GM23338 (cell line): ENCODE data around the gene HNRNPUL2. TPM values are rescaled to one million over a fixed set of nuclear protein-coding genes. Genes with fewer than 3 reads are reported as not detected.

Experiments
- ATAC-seq: fragments of 200-7000 bp; cut with Tn5 transposase; 3 replicates; pipeline ENCODE4 v1.9.1; 2020
- DNase-seq: peaks from one replicate; pipeline ENCODE4 v3.0.0-alpha.2; 2015; ENCODE audit warnings: low spot score
- H2AFZ ChIP-seq: fragments of 200-600 bp; sonication (generic); 2 replicates; pipeline ENCODE4 v1.8.0; 2016; ENCODE audit warnings: antibody characterized with exemption, mild to moderate bottlenecking, moderate library complexity
- H3F3A ChIP-seq: fragments of 200-600 bp; sonication (generic); replicated peaks from 2 replicates; pipeline ENCODE4 v1.8.0; 2017; ENCODE audit warnings: antibody characterized with exemption, mixed run types, low read depth
- H3K27ac ChIP-seq: fragments of 200-600 bp; sonication (generic); 2 replicates; pipeline ENCODE4 v1.6.1; 2016; ENCODE audit warnings: low read depth
- H3K27me3 ChIP-seq: fragments of 200-600 bp; sonication (generic); 2 replicates; pipeline ENCODE4 v1.8.0; 2016; ENCODE audit warnings: mild to moderate bottlenecking, mixed run types, moderate library complexity; ENCODE audit not compliant: insufficient read depth
- H3K36me3 ChIP-seq: fragments of 200-600 bp; sonication (generic); 2 replicates; pipeline ENCODE4 v1.8.0; 2016; ENCODE audit warnings: mild to moderate bottlenecking; ENCODE audit not compliant: insufficient read depth
- H3K4me1 ChIP-seq: fragments of 200-600 bp; sonication (generic); 2 replicates; pipeline ENCODE4 v1.8.0; 2016; ENCODE audit warnings: mild to moderate bottlenecking, moderate library complexity; ENCODE audit not compliant: insufficient read depth
- H3K4me2 ChIP-seq: fragments of 200-600 bp; sonication (generic); 2 replicates; pipeline ENCODE4 v1.7.1; 2017; ENCODE audit warnings: mixed run types
- H3K4me3 ChIP-seq: fragments of 200-600 bp; sonication (generic); 2 replicates; pipeline ENCODE4 v1.6.1; 2016; ENCODE audit warnings: mixed run types
- H3K79me2 ChIP-seq: fragments of 200-600 bp; sonication (generic); replicated peaks from 2 replicates; pipeline ENCODE4 v1.8.0; 2017; ENCODE audit warnings: mild to moderate bottlenecking; ENCODE audit not compliant: insufficient read depth
- H3K9me2 ChIP-seq: fragments of 200-600 bp; sonication (generic); 2 replicates; pipeline ENCODE4 v1.8.0; 2017; ENCODE audit not compliant: insufficient read depth
- H4K20me1 ChIP-seq: fragments of 200-600 bp; sonication (generic); replicated peaks from 2 replicates; pipeline ENCODE4 v1.8.0; 2017; ENCODE audit warnings: mild to moderate bottlenecking; ENCODE audit not compliant: insufficient read depth
- H3K27ac Mint-ChIP-seq: 2 replicates; pipeline ENCODE4 v1.8.0; 2020; ENCODE audit warnings: inconsistent platforms, mild to moderate bottlenecking, moderate library complexity, mixed read lengths
- H3K27me3 Mint-ChIP-seq: 3 replicates; pipeline ENCODE4 v1.8.0; 2022; ENCODE audit warnings: low read depth, mild to moderate bottlenecking, moderate library complexity, mixed read lengths, inconsistent platforms; ENCODE audit not compliant: insufficient read depth, poor library complexity
- H3K36me3 Mint-ChIP-seq: 3 replicates; pipeline ENCODE4 v1.8.0; 2021; ENCODE audit warnings: low read depth, mild to moderate bottlenecking, inconsistent platforms, moderate library complexity, mixed read lengths
- H3K4me1 Mint-ChIP-seq: 3 replicates; pipeline ENCODE4 v1.8.0; 2020; ENCODE audit warnings: mild to moderate bottlenecking, inconsistent platforms, mixed read lengths
- H3K4me3 Mint-ChIP-seq: 3 replicates; pipeline ENCODE4 v1.8.0; 2021; ENCODE audit warnings: moderate library complexity, mild to moderate bottlenecking, inconsistent platforms, mixed read lengths
- H3K9me3 Mint-ChIP-seq: 3 replicates; pipeline ENCODE4 v1.8.0; 2020; ENCODE audit warnings: moderate library complexity, mild to moderate bottlenecking, inconsistent platforms, mixed read lengths
- CREB1 ChIP-seq: fragments of 250-450 bp; sonication (Bioruptor Pico); IDR thresholded peaks from 2 replicates; pipeline ENCODE4 v1.5.0; 2020; ENCODE audit warnings: low read depth, mild to moderate bottlenecking, moderate library complexity
- EZH2 ChIP-seq: fragments of 200-600 bp; sonication (generic); IDR thresholded peaks from one replicate; pipeline ENCODE4 v1.8.0; 2017; ENCODE audit warnings: antibody characterized with exemption, mild to moderate bottlenecking, low read depth; ENCODE audit not compliant: unreplicated experiment
- EZH2phosphoT487 ChIP-seq: fragments of 200-600 bp; sonication (generic); IDR thresholded peaks from one replicate; pipeline ENCODE4 v1.8.1; 2018; ENCODE audit warnings: antibody characterized with exemption; ENCODE audit not compliant: unreplicated experiment
- NANOG ChIP-seq: IDR thresholded peaks from 2 replicates; pipeline ENCODE4 v1.6.1; 2016; ENCODE audit warnings: antibody characterized with exemption, borderline replicate concordance
- STAT1 ChIP-seq: IDR thresholded peaks from one replicate; pipeline ENCODE4 v1.6.1; 2016; ENCODE audit warnings: antibody characterized with exemption; ENCODE audit not compliant: unreplicated experiment
- polyA plus RNA-seq: library from polyadenylated mRNA; unstranded; fragments of >200 nt; fragmentation: Nextera tagmentation; extraction: Ambion mirVana; gene quantifications from 2 replicates; pipeline ENCODE4 v1.2.1, GENCODE V29; 2016
- total RNA-seq: library from RNA; depleted of rRNA; stranded (reverse); fragments of >200 nt; shearing (Covaris generic); gene quantifications from 2 replicates; pipeline ENCODE4 v1.2.3, GENCODE V29; 2014
- TF ChIP-seq, protein P1 (sequence below): IDR thresholded peaks from one replicate; pipeline ENCODE4 v1.6.1; 2018; ENCODE audit warnings: antibody characterized with exemption; ENCODE audit not compliant: unreplicated experiment
- TF ChIP-seq, protein P2 (sequence below), 2 experiments: fragments of 200-600 bp in 1 of 2; sonication (generic) in 1 of 2; conservative IDR thresholded peaks; 2 replicates each; pipeline versions ENCODE4 v1.5.1 to v1.6.1; 2016 to 2017; ENCODE audit warnings: antibody characterized with exemption in 2 of 2, low read depth in 2 of 2, mild to moderate bottlenecking in 2 of 2, moderate library complexity in 1 of 2
- TF ChIP-seq, protein P3 (sequence below): fragments of 250-450 bp; sonication (Bioruptor Pico); IDR thresholded peaks from 2 replicates; pipeline ENCODE4 v1.5.0; 2020; ENCODE audit warnings: mild to moderate bottlenecking, moderate library complexity

HNRNPUL2 gene
- total and polyA plus RNA-seq, 2 experiments from 2014 or later: 9.4 to 18.3 TPM

DNA sequence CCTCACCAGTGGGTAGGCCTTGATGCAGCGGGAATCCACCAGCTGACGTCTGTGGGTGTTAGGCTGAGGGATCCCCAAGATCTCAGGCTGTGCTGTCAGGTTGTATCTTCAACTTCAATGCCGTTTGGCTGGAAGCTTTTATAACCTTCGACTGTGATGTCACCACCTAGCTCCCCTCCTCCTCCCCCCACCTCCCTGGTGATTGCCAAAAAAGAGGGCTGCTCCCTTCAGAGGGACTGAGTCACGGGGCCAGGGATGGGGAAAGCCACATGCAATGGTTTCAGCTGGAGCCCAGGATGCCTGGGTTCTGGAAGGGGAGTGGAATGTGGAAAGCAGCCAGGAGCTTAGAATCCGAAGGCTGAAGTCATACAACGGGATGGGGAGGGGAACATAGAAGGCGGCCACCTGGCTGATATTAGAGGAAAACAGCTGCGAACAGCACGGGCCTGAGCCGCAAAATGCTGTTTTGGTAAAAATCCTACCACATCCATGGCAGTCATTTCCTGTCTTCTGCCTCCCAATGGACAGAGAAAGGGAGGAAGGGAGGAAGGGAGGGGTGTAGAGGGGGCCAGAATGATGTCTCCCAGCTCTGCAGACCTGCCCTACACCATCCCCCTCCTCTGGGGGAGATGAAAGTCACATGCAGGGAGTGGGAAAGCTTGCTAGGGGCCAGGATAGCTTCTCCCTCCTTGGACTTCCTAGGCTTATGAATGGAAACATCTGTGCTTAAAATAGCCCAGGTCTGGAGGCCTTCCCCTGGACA, 37.7 kb downstream of the HNRNPUL2 start, which contains the start of gene LRRN4CL:
Gene LRRN4CL, minus strand, starts transcription at position 110 of the 763 bp plus-strand sequence. CDS start 1,022 bp downstream, outside the sequence.
- H3K79me2 ChIP-seq: no peaks in the 10 kb centered on the region
- H3K9me3 Mint-ChIP-seq: no peaks in the 10 kb centered on the region
- H3K36me3 ChIP-seq: no peaks in the 10 kb centered on the region; the same call in 1 of the 2 replicates
- H3K4me2 ChIP-seq: peak within 1 kb of the TSS; percentile 82
- H3K27ac Mint-ChIP-seq: peak within 1 kb of the TSS; percentile 53
- no peaks in the 10 kb centered on the region for H3K9me2 ChIP-seq
- H3K4me3 ChIP-seq: peak within 1 kb of the TSS; percentile 56
- H3K4me3 Mint-ChIP-seq: peak within 1 kb of the TSS; percentile 7; the same call in 2 of the 3 replicates
- H3K27ac ChIP-seq: no peak within 1 kb of the TSS
- H3K27me3 Mint-ChIP-seq: peaks cover 7% of the 10 kb centered on the region
- H4K20me1 ChIP-seq: no peaks in the 10 kb centered on the region
- DNase-seq (no peak), ATAC-seq (no peak)
- peak within 1 kb of the TSS; percentile 99 for H2AFZ ChIP-seq
- TF ChIP-seq, protein P1, sequence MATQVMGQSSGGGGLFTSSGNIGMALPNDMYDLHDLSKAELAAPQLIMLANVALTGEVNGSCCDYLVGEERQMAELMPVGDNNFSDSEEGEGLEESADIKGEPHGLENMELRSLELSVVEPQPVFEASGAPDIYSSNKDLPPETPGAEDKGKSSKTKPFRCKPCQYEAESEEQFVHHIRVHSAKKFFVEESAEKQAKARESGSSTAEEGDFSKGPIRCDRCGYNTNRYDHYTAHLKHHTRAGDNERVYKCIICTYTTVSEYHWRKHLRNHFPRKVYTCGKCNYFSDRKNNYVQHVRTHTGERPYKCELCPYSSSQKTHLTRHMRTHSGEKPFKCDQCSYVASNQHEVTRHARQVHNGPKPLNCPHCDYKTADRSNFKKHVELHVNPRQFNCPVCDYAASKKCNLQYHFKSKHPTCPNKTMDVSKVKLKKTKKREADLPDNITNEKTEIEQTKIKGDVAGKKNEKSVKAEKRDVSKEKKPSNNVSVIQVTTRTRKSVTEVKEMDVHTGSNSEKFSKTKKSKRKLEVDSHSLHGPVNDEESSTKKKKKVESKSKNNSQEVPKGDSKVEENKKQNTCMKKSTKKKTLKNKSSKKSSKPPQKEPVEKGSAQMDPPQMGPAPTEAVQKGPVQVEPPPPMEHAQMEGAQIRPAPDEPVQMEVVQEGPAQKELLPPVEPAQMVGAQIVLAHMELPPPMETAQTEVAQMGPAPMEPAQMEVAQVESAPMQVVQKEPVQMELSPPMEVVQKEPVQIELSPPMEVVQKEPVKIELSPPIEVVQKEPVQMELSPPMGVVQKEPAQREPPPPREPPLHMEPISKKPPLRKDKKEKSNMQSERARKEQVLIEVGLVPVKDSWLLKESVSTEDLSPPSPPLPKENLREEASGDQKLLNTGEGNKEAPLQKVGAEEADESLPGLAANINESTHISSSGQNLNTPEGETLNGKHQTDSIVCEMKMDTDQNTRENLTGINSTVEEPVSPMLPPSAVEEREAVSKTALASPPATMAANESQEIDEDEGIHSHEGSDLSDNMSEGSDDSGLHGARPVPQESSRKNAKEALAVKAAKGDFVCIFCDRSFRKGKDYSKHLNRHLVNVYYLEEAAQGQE: no peak
- TF ChIP-seq CREB1 (CRISPR knock-in tag) (no peak), EZH2 (no peak), NANOG (no peak), EZH2phosphoT487 (no peak), STAT1 (no peak)
- TF ChIP-seq, protein P2, sequence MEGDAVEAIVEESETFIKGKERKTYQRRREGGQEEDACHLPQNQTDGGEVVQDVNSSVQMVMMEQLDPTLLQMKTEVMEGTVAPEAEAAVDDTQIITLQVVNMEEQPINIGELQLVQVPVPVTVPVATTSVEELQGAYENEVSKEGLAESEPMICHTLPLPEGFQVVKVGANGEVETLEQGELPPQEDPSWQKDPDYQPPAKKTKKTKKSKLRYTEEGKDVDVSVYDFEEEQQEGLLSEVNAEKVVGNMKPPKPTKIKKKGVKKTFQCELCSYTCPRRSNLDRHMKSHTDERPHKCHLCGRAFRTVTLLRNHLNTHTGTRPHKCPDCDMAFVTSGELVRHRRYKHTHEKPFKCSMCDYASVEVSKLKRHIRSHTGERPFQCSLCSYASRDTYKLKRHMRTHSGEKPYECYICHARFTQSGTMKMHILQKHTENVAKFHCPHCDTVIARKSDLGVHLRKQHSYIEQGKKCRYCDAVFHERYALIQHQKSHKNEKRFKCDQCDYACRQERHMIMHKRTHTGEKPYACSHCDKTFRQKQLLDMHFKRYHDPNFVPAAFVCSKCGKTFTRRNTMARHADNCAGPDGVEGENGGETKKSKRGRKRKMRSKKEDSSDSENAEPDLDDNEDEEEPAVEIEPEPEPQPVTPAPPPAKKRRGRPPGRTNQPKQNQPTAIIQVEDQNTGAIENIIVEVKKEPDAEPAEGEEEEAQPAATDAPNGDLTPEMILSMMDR (conservative IDR thresholded peaks at IDR 0.05; ENCODE audit: low read depth in 2 of 2): no peak
- H3K27me3 ChIP-seq: peaks cover 20% of the 10 kb centered on the region
- H3F3A ChIP-seq: peaks cover 13% of the 10 kb centered on the region
- peaks cover 8% of the 10 kb centered on the region for H3K4me1 ChIP-seq
- H3K4me1 Mint-ChIP-seq: peaks cover 15% of the 10 kb centered on the region; the same call in 2 of the 3 replicates
- peaks cover 33% of the 10 kb centered on the region for H3K36me3 Mint-ChIP-seq

DNA sequence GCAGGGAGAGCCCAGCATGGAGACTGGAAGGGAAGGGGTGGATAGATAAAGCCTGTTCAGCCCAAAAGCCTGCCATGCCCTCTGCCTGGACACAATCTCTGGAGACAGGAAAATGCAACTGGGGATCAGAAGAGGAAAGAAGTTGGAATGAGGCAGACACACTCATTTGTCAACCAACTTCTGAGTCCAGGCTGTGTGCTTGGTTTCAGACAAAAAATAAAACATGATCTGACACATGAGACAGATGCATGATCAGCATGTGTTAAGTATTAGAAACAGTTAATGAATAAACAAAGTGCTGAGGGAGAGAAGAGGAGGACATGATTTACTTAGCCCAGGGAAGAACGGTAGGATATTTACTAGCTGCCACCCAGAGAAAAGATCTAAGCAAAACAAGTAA, 38.8 kb downstream of the HNRNPUL2 start:
- H3K4me2 ChIP-seq: peak overlapping the region; percentile 82
- H3K27me3 ChIP-seq: peaks cover 20% of the 10 kb centered on the region
- DNase-seq: no peak
- Mint-ChIP-seq H3K4me3 (peak overlapping the region; percentile 7; the same call in 2 of the 3 replicates), H3K36me3 (peaks cover 28% of the 10 kb centered on the region), H3K27me3 (peaks cover 9% of the 10 kb centered on the region), H3K9me3 (no peaks in the 10 kb centered on the region), H3K4me1 (peaks cover 12% of the 10 kb centered on the region; the same call in 2 of the 3 replicates), H3K27ac (no peak overlapping the region)
- H3K79me2 ChIP-seq: no peaks in the 10 kb centered on the region
- peaks cover 8% of the 10 kb centered on the region for H3K4me1 ChIP-seq
- no peaks in the 10 kb centered on the region for H3K9me2 ChIP-seq
- no peaks in the 10 kb centered on the region; the same call in 1 of the 2 replicates for H3K36me3 ChIP-seq
- peaks cover 8% of the 10 kb centered on the region for H3F3A ChIP-seq
- H3K4me3 ChIP-seq: peak overlapping the region; percentile 56
- no peak for ATAC-seq
- no peak overlapping the region for H3K27ac ChIP-seq
- no peaks in the 10 kb centered on the region for H4K20me1 ChIP-seq
- H2AFZ ChIP-seq: peak overlapping the region; percentile 99
- TF ChIP-seq STAT1: no peak
- TF ChIP-seq, protein P3, sequence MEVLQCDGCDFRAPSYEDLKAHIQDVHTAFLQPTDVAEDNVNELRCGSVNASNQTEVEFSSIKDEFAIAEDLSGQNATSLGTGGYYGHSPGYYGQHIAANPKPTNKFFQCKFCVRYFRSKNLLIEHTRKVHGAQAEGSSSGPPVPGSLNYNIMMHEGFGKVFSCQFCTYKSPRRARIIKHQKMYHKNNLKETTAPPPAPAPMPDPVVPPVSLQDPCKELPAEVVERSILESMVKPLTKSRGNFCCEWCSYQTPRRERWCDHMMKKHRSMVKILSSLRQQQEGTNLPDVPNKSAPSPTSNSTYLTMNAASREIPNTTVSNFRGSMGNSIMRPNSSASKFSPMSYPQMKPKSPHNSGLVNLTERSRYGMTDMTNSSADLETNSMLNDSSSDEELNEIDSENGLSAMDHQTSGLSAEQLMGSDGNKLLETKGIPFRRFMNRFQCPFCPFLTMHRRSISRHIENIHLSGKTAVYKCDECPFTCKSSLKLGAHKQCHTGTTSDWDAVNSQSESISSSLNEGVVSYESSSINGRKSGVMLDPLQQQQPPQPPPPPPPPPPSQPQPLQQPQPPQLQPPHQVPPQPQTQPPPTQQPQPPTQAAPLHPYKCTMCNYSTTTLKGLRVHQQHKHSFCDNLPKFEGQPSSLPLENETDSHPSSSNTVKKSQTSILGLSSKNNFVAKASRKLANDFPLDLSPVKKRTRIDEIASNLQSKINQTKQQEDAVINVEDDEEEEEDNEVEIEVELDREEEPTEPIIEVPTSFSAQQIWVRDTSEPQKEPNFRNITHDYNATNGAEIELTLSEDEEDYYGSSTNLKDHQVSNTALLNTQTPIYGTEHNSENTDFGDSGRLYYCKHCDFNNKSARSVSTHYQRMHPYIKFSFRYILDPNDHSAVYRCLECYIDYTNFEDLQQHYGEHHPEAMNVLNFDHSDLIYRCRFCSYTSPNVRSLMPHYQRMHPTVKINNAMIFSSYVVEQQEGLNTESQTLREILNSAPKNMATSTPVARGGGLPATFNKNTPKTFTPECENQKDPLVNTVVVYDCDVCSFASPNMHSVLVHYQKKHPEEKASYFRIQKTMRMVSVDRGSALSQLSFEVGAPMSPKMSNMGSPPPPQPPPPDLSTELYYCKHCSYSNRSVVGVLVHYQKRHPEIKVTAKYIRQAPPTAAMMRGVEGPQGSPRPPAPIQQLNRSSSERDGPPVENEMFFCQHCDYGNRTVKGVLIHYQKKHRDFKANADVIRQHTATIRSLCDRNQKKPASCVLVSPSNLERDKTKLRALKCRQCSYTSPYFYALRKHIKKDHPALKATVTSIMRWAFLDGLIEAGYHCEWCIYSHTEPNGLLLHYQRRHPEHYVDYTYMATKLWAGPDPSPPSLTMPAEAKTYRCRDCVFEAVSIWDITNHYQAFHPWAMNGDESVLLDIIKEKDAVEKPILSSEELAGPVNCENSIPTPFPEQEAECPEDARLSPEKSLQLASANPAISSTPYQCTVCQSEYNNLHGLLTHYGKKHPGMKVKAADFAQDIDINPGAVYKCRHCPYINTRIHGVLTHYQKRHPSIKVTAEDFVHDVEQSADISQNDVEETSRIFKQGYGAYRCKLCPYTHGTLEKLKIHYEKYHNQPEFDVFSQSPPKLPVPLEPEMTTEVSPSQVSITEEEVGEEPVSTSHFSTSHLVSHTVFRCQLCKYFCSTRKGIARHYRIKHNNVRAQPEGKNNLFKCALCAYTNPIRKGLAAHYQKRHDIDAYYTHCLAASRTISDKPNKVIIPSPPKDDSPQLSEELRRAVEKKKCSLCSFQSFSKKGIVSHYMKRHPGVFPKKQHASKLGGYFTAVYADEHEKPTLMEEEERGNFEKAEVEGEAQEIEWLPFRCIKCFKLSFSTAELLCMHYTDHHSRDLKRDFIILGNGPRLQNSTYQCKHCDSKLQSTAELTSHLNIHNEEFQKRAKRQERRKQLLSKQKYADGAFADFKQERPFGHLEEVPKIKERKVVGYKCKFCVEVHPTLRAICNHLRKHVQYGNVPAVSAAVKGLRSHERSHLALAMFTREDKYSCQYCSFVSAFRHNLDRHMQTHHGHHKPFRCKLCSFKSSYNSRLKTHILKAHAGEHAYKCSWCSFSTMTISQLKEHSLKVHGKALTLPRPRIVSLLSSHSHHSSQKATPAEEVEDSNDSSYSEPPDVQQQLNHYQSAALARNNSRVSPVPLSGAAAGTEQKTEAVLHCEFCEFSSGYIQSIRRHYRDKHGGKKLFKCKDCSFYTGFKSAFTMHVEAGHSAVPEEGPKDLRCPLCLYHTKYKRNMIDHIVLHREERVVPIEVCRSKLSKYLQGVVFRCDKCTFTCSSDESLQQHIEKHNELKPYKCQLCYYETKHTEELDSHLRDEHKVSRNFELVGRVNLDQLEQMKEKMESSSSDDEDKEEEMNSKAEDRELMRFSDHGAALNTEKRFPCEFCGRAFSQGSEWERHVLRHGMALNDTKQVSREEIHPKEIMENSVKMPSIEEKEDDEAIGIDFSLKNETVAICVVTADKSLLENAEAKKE: no peak
